Right lobe of liver (tissue), 4 donors: ENCODE measurements around the gene INVS.

Experiments
- POLR2A ChIP-seq: fragments of 450-650 bp; IDR thresholded peaks from one replicate; pipeline ENCODE4 v1.6.1; 2017; ENCODE audit warnings: antibody characterized with exemption, mild to moderate bottlenecking
- TF ChIP-seq, protein P1 (sequence below), 4 donors: fragments of 200-600 bp in 3 of 4; fragments of 450-650 bp in 1 of 4; IDR thresholded peaks; one replicate each; pipeline versions ENCODE4 v1.5.1 to v1.8.0; 2016 to 2022; ENCODE audit warnings: antibody characterized with exemption in 4 of 4, mild to moderate bottlenecking in 2 of 4
- donor health status: DM: no; HTN: no; CAD: no.
- donor health status: DM: no; HTN: no; CAD: no.
- donor health status: DM: no; HTN: yes; CAD: no.

DNA sequence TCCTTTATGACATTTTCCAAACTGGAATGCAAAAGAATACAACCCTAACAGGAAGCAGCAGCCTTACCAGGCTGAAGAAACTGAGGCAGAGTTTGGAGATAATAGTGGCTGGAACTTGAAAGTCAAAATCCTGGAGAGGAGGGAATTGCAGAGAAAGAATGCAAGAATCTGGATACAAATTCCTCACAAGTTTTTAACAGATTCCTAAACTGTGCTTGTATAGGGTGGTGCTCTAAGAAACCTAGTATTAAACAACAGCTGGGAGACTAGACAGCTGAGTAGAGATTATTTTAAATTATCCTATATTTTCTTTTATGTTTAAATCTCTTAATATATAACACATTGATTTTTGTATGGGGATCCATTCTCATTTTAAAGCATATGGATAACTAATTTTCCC, 30.7 kb downstream of the INVS start:
- TF ChIP-seq, protein P1, sequence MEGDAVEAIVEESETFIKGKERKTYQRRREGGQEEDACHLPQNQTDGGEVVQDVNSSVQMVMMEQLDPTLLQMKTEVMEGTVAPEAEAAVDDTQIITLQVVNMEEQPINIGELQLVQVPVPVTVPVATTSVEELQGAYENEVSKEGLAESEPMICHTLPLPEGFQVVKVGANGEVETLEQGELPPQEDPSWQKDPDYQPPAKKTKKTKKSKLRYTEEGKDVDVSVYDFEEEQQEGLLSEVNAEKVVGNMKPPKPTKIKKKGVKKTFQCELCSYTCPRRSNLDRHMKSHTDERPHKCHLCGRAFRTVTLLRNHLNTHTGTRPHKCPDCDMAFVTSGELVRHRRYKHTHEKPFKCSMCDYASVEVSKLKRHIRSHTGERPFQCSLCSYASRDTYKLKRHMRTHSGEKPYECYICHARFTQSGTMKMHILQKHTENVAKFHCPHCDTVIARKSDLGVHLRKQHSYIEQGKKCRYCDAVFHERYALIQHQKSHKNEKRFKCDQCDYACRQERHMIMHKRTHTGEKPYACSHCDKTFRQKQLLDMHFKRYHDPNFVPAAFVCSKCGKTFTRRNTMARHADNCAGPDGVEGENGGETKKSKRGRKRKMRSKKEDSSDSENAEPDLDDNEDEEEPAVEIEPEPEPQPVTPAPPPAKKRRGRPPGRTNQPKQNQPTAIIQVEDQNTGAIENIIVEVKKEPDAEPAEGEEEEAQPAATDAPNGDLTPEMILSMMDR (IDR thresholded peaks at IDR 0.05), result no peak
- no peak for TF ChIP-seq POLR2A
